H9 (cell line): Measurements from ENCODE around the gene TRAPPC2L. TPM values are rescaled to one million over a fixed set of nuclear protein-coding genes. Genes with fewer than 3 reads are reported as not detected.

ENCODE experiments used
- DNase-seq: peaks from one replicate; pipeline ENCODE4 v3.0.0-alpha.2; 2017
- H2AFZ ChIP-seq: one replicate; pipeline ENCODE4 v1.6.1; 2013; ENCODE audit warnings: mild to moderate bottlenecking, low read length, control low read depth, moderate library complexity
- H2AK5ac ChIP-seq: 2 replicates; pipeline ENCODE4 v1.6.1; 2013; ENCODE audit warnings: low read length, control low read depth, mixed read lengths; ENCODE audit not compliant: insufficient read length
- H2BK120ac ChIP-seq: one replicate; pipeline ENCODE4 v1.6.1; 2013; ENCODE audit warnings: low read depth, mild to moderate bottlenecking, low read length, control low read depth, inconsistent platforms; ENCODE audit not compliant: poor library complexity, severe bottlenecking
- H2BK12ac ChIP-seq: 2 replicates; pipeline ENCODE4 v1.6.1; 2013; ENCODE audit warnings: low read length, control low read depth, mixed read lengths, low read depth; ENCODE audit not compliant: insufficient read length
- H2BK15ac ChIP-seq: 2 replicates; pipeline ENCODE4 v1.6.1; 2013; ENCODE audit warnings: low read depth, low read length, control low read depth
- H2BK20ac ChIP-seq: one replicate; pipeline ENCODE4 v1.6.1; 2013; ENCODE audit warnings: low read depth, mild to moderate bottlenecking, low read length, control low read depth, inconsistent platforms; ENCODE audit not compliant: poor library complexity, severe bottlenecking
- H2BK5ac ChIP-seq: 2 replicates; pipeline ENCODE4 v1.6.1; 2013; ENCODE audit warnings: low read length, control low read depth, mixed read lengths; ENCODE audit not compliant: insufficient read length
- H3K14ac ChIP-seq: 2 replicates; pipeline ENCODE4 v1.6.1; 2013; ENCODE audit warnings: low read length, control low read depth; ENCODE audit not compliant: insufficient read depth
- H3K18ac ChIP-seq: 2 replicates; pipeline ENCODE4 v1.6.1; 2013; ENCODE audit warnings: low read depth, mild to moderate bottlenecking, mixed read lengths, low read length, control low read depth; ENCODE audit not compliant: insufficient read length
- H3K23ac ChIP-seq: 2 replicates; pipeline ENCODE4 v1.6.1; 2013; ENCODE audit warnings: low read length, control low read depth, mixed read lengths, low read depth; ENCODE audit not compliant: insufficient read length
- H3K23me2 ChIP-seq: 2 replicates; pipeline ENCODE4 v1.6.1; 2013; ENCODE audit warnings: low read depth, mild to moderate bottlenecking, mixed read lengths, low read length, control low read depth; ENCODE audit not compliant: insufficient read length, poor library complexity, severe bottlenecking
- H3K27ac ChIP-seq: 2 replicates; pipeline ENCODE4 v1.5.1; 2013; ENCODE audit warnings: low read length, control low read depth, mixed read lengths, low read depth; ENCODE audit not compliant: insufficient read length
- H3K27me3 ChIP-seq: 2 replicates; pipeline ENCODE4 v1.6.1; 2013; ENCODE audit warnings: low read length, control low read depth, inconsistent platforms; ENCODE audit not compliant: insufficient read depth
- H3K4ac ChIP-seq: 2 replicates; pipeline ENCODE4 v1.6.1; 2013; ENCODE audit warnings: low read depth, mild to moderate bottlenecking, control low read depth, inconsistent platforms, low read length, moderate library complexity
- H3K4me1 ChIP-seq: 2 replicates; pipeline ENCODE4 v1.6.1; 2013; ENCODE audit warnings: low read length, control low read depth, inconsistent platforms; ENCODE audit not compliant: insufficient read depth
- H3K4me2 ChIP-seq: 2 replicates; pipeline ENCODE4 v1.6.1; 2013; ENCODE audit warnings: low read length, control low read depth, mixed read lengths; ENCODE audit not compliant: insufficient read length, insufficient read depth
- H3K56ac ChIP-seq: 2 replicates; pipeline ENCODE4 v1.6.1; 2013; ENCODE audit warnings: low read depth, mild to moderate bottlenecking, mixed read lengths, low read length, control low read depth; ENCODE audit not compliant: insufficient read length
- H3K79me1 ChIP-seq: 2 replicates; pipeline ENCODE4 v1.6.1; 2013; ENCODE audit warnings: low read depth, mild to moderate bottlenecking, moderate library complexity, low read length, control low read depth, inconsistent platforms; ENCODE audit not compliant: insufficient read depth, poor library complexity, severe bottlenecking
- H3K79me2 ChIP-seq: 2 replicates; pipeline ENCODE4 v1.6.1; 2013; ENCODE audit warnings: low read length, control low read depth, inconsistent platforms; ENCODE audit not compliant: insufficient read depth
- H3K9ac ChIP-seq: 2 replicates; pipeline ENCODE4 v1.6.1; 2013; ENCODE audit warnings: low read length, control low read depth, mixed read lengths; ENCODE audit not compliant: insufficient read length; ENCODE audit errors: extremely low read depth
- H3K9me3 ChIP-seq: one replicate; pipeline ENCODE4 v1.6.1; 2013; ENCODE audit warnings: low read depth, low read length, inconsistent platforms; ENCODE audit not compliant: control insufficient read depth
- H3T11ph ChIP-seq: one replicate; pipeline ENCODE4 v1.6.1; 2013; ENCODE audit warnings: mild to moderate bottlenecking, low read length, control low read depth, inconsistent platforms
- H4K20me1 ChIP-seq: one replicate; pipeline ENCODE4 v1.6.1; 2013; ENCODE audit not compliant: control insufficient read depth, insufficient read length, insufficient read depth
- H4K5ac ChIP-seq: 2 replicates; pipeline ENCODE4 v1.6.1; 2013; ENCODE audit warnings: low read depth, mild to moderate bottlenecking, mixed read lengths, low read length, control low read depth; ENCODE audit not compliant: insufficient read length
- H4K8ac ChIP-seq: replicated peaks from 2 replicates; pipeline ENCODE4 v1.6.1; 2013; ENCODE audit warnings: low read length, control low read depth, mixed read lengths, low read depth; ENCODE audit not compliant: insufficient read length
- H4K91ac ChIP-seq: 2 replicates; pipeline ENCODE4 v1.6.1; 2013; ENCODE audit warnings: low read depth, mild to moderate bottlenecking, moderate library complexity, mixed read lengths, low read length, control low read depth; ENCODE audit not compliant: insufficient read length
- H3K27ac Mint-ChIP-seq, 3 experiments: 2 replicates in 2 of 3; 3 replicates in 1 of 3; pipeline ENCODE4 v1.8.0; 2020 to 2021; ENCODE audit warnings: mixed read lengths in 3 of 3, mild to moderate bottlenecking in 1 of 3, moderate library complexity in 1 of 3
- H3K27me3 Mint-ChIP-seq: 2 replicates; pipeline ENCODE4 v1.8.0; 2021; ENCODE audit warnings: low read depth, mild to moderate bottlenecking, moderate library complexity, mixed read lengths
- H3K36me3 Mint-ChIP-seq, 3 experiments: 2 replicates in 2 of 3; 3 replicates in 1 of 3; pipeline ENCODE4 v1.8.0; 2020 to 2021; ENCODE audit warnings: low read depth in 3 of 3, mixed read lengths in 3 of 3; ENCODE audit not compliant: insufficient read depth in 1 of 3
- H3K4me1 Mint-ChIP-seq, 2 experiments: 2 replicates each; pipeline ENCODE4 v1.8.0; 2020; ENCODE audit warnings: mixed read lengths in 2 of 2
- H3K4me3 Mint-ChIP-seq, 2 experiments: 2 replicates in 1 of 2; 3 replicates in 1 of 2; pipeline ENCODE4 v1.8.0; 2020 to 2021; ENCODE audit warnings: mild to moderate bottlenecking in 2 of 2, mixed read lengths in 2 of 2, moderate library complexity in 1 of 2
- H3K9me3 Mint-ChIP-seq, 2 experiments: 2 replicates in 1 of 2; 3 replicates in 1 of 2; pipeline ENCODE4 v1.8.0; 2020; ENCODE audit warnings: mild to moderate bottlenecking in 2 of 2, mixed read lengths in 2 of 2, moderate library complexity in 1 of 2
- WGBS: extraction: QIAGEN DNeasy Blood & Tissue Kit; methylation state at CpG from one replicate; pipeline ENCODE4 v1.1.7; 2013; ENCODE audit warnings: missing lambda C conversion rate, low lambda C conversion rate, mixed read lengths; ENCODE audit not compliant: insufficient read length; ENCODE audit errors: extremely low coverage; 5-methylcytosine and 5-hydroxymethylcytosine counted together
- total RNA-seq: library from RNA; stranded (reverse); gene quantifications from 2 replicates; pipeline ENCODE4 v1.2.1, GENCODE V29; 2021
- TF ChIP-seq, protein P1 (sequence below): fragments of 200-600 bp; sonication (generic); conservative IDR thresholded peaks from 3 replicates; pipeline ENCODE4 v1.8.0; 2021; ENCODE audit warnings: antibody characterized with exemption, mild to moderate bottlenecking

Gene TRAPPC2L
- total RNA-seq, 1 experiment from 2014 or later: 90.3 TPM

DNA sequence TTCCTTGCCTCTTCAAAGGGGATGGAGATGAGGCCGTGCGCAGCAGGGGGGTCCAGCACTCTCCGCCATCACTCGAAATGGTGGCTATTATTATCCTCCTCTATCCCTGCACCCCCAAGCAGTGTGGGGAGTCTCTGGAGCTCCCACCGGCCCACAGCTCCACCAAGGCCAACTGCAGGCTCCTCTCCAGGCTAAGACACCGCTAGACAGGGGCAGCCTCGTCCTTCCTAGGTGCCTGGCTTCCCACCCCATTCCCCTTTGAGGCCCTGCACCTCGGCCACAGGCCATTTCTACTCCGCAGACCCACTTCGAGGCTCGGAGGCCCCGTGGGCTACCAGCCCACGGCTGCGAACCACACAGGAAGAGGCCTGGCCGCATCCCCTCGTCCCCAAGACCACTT, 49.1 kb downstream of the TRAPPC2L start:
- Histone ChIP-seq H3K18ac (no peak overlapping the region), H2BK5ac (no peak overlapping the region), H2BK12ac (no peak overlapping the region), H3K4me1 (no peaks in the 10 kb centered on the region), H3K14ac (no peak overlapping the region), H2BK20ac (no peak overlapping the region), H3K9ac (no peak overlapping the region), H3K56ac (no peak overlapping the region), H2BK120ac (no peak overlapping the region), H3K27me3 (no peaks in the 10 kb centered on the region), H3K27ac (no peak overlapping the region), H4K20me1 (no peaks in the 10 kb centered on the region), H4K8ac (no peak overlapping the region), H3T11ph (no peak overlapping the region), H4K91ac (no peak overlapping the region), H3K79me1 (no peaks in the 10 kb centered on the region), H3K23ac (no peak overlapping the region), H2AK5ac (no peak overlapping the region), H3K23me2 (no peaks in the 10 kb centered on the region), H3K4ac (no peak overlapping the region), H3K9me3 (no peaks in the 10 kb centered on the region), H3K4me2 (no peak overlapping the region), H3K79me2 (no peaks in the 10 kb centered on the region), H4K5ac (no peak overlapping the region), H2BK15ac (no peak overlapping the region), H2AFZ (no peak overlapping the region)
- Mint-ChIP-seq H3K9me3 (no peaks in the 10 kb centered on the region), H3K4me1 (peaks cover 6 to 18% of the 10 kb centered on the region in 2 experiments; a peak in 3 of 4 replicates), H3K36me3 (no peaks in the 10 kb centered on the region), H3K4me3 (peak overlapping the region in 1 of 2 experiments; percentile 23; a peak in 1 of 5 replicates), H3K27ac (peak overlapping the region in 1 of 3 experiments; percentile 70; a peak in 1 of 7 replicates), H3K27me3 (no peaks in the 10 kb centered on the region; the same call in none of the 2 replicates)
- WGBS: no CpG with 5 or more reads among the region's 16 CpGs
- no peak for DNase-seq
- TF ChIP-seq, protein P1, sequence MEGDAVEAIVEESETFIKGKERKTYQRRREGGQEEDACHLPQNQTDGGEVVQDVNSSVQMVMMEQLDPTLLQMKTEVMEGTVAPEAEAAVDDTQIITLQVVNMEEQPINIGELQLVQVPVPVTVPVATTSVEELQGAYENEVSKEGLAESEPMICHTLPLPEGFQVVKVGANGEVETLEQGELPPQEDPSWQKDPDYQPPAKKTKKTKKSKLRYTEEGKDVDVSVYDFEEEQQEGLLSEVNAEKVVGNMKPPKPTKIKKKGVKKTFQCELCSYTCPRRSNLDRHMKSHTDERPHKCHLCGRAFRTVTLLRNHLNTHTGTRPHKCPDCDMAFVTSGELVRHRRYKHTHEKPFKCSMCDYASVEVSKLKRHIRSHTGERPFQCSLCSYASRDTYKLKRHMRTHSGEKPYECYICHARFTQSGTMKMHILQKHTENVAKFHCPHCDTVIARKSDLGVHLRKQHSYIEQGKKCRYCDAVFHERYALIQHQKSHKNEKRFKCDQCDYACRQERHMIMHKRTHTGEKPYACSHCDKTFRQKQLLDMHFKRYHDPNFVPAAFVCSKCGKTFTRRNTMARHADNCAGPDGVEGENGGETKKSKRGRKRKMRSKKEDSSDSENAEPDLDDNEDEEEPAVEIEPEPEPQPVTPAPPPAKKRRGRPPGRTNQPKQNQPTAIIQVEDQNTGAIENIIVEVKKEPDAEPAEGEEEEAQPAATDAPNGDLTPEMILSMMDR: no peak
